HG02870 (cell line): ENCODE measurements around the gene CTDSPL.

ENCODE experiments used
- ATAC-seq: cut with Tn5 transposase; IDR thresholded peaks from one replicate; pipeline ENCODE4 v1.9.1; 2021; ENCODE audit warnings: mild to moderate bottlenecking, moderate library complexity; ENCODE audit not compliant: unreplicated experiment

CTDSPL gene

DNA sequence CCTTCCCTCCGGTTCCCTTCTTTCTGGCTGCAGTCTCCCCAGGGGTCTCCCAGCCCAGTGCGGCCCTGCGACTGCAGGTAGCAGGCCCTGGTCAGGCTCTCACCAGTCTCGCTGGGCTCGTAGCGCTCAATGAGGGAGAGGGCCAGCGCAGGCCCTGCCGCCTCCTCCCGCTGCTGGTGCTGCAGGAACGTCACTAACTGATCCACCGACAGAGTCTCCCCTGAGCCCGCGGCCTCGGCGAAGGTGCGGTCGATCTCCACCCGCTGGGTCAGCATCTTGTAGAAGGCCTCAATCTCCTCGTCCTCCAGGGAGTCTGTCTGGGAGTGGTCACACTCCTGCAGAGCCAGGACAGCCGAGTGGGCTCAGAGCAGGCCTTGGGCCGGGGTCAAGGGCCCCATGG is 149.4 kb downstream of the CTDSPL start:
- ATAC-seq: no peak

DNA sequence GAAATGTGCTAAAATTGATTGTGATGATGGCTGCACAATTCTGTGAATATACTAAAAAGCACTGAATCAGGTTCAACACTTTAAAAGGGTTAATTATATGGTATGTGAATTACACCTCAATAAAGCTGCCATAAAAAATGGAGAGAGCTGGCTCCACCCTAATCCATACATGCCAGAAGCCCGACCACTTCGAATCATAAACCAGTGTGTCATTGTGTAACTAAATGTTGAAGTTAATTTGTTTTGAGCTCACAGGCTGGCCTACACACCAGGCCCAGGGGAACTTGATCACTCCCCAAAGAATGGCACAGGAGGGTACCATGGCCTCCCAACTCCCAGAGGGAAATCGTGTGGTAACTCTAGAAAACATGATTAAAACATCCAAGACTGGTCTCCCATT is 153.8 kb downstream of the CTDSPL start:
- ATAC-seq: no peak

DNA sequence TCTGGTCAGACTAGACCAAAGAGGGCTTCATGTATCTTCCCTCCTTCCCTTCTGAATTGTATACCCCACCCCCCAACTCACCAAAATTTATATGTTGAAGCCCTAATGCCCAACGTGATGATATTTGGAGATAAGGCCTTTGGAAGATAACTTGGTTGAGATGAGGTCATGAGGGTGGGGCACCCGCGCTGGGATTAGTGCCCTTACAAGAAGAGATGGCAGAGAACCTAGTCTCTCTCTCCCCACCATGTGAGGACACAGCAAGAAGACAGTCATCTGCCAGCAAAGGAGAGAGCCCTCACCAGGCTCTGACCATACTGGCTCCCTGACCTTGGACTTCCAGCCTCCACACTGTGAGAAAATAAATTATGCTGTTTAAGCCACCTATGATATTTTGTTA is 154.3 kb downstream of the CTDSPL start:
- no peak for ATAC-seq

DNA sequence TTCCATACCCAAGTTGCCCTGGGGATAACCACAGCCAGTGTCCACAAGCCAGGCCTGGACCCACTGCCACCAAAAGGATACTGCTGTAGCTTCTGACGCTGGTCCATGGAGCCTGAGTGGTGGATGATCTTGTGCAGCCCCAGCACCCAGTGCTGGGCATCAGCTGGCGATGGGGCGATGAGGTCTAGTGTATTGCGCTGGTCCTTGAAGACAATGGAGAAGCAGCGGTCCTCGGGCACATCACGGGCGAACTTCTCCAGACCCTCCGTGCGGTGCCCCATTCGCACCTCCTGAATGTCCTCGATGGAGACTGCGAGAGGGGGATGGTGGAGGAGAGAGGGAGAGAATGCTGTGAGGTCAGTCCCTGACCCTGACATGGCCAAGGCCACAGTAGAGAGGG is 154.7 kb downstream of the CTDSPL start:
- ATAC-seq: no peak

DNA sequence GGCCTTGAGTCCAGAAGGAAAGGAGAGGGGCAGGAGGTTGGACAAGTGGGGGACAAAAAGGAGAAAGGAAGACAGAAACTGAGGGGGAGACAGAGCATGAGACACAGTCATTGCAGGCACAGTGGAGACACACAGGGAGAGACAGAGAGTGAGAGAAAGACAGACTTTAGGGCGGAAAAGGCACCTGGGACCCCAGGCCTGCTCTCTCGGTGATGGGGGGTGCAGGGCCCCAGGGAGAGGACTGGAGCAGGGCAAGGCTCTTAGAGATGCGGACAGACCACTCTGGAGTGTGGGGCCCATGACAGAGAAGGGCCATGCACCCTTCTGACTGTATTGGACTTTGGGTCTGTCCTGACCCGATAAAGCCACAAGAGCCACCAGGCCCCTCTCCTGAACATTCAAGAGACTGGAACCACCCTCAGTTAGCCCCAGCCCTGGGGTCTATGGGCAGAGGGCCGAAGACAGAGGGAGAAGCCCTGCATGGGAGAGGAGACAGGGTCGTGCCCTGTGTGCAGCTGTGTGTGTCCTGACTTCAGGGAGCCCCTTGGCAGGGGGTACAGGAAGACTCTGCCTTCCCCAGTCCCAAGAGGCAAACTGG is 155.3 kb downstream of the CTDSPL start:
- no peak for ATAC-seq

DNA sequence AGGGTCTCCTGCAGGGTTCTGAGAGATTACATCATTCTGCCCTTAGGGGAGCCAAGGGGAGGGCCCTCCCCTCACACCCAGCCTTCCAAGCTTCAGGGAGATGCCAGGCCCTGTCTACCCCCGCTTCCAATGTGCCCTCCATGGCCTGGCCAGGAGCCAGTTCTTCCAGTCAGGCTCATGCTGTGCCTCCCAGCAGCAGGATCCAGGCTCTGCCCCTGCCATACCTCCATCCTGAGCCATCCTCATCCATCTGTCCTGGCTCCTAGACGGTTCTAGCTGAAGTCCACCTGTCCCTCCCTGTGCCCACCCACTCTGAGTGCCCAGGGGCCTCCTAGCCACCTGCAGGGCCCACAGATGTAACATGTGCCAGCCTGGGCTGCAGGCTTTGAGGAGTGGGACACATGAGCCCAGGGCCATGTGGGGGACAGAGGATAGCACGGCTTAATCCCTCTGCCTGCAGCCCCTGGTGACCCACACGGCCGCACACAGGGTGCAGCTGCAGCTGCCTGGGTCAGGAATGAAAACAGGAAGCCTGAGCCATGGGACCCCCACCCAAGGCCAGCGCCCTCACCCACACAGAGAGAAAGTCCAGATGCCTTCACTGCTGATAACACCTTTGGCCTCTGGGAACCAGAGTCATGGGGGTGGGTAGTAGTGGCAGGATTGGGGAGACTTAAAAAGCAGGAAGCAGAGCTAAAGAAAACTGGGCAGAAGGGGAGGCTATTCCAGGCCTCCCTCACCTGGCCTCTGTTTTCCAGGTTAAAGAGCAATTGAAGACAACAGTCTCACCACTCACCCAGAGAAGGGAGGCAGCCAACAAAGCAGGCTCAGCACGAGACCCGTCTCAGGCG is 156.0 kb downstream of the CTDSPL start:
- ATAC-seq: no peak

DNA sequence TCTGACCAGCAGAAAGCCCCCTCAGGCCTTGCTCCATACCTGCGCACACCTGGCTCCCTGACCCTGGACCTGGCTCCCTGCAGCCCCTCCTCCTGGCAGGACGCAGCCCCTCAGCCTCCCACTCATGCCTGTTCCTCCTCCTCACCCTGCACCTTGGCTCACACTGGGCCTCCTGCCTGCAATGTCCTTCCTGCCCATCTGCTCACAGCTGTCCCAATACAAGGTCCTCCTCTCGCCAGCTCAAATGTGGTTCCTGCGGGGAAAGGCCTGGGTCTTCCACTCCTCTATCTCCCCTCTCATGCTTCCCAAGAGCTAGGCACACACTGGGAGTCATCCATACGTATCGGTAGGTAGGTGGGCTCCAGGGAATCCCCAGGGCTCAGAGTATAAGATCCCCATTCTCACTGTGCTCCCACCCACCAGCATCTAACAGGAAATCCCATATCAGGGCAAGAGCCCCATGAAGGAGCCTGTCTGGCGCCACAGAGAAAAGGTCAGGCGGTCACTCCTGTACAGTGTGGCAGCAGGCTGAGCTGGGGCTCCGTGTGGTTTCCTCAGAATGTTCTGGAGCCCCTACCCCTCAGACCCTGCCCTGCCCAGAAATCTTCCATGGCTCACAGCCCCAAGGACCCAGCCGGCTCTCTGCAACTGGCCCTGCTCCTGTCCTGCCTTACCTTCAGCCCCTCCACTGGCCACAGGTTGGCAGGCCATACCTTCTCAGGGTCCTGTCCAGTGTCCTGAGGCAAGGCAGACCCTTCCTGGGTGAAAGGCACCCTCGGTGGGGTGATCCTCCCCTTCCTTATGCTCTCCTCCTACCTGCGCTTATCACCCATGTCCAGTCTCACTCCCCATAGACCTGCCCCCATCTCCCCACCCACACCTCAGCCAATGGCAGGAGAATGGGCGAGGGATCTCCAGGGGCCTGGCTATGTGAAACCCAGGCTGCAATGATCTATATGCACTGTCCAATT is 156.9 kb downstream of the CTDSPL start:
- no peak for ATAC-seq

DNA sequence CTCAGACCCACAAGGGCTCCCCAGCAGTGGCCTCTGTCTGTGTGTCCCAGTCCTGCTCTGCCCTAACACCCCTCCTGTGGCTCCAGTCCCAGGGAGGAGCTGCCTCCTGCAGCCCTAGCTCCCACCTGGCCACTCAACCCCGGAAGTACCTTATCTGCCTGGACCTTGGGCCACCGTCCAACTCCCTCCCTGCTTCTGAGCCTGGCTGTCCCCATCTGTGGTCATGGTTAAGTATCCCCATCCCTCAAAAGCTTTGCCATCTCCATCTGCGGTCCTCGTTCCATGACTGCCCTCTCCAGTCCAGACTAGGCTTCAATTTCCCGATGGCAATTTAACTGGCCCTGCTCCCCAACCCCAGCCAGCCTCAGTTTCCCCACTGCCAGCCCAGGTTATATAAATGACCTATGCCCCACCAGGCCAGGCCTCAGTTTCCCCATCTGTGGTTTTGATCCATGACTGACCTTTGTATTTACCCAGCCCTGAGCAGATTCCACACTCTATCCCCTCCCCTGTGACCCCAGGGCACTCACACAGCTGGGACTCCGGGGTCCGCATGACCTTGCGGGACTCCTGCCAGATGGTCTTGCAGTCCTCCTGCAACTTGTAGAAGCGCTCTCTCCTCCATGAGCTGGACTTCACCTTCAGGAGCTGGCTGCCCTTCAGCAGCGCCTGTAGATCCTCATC is 158.1 kb downstream of the CTDSPL start:
- no peak for ATAC-seq

DNA sequence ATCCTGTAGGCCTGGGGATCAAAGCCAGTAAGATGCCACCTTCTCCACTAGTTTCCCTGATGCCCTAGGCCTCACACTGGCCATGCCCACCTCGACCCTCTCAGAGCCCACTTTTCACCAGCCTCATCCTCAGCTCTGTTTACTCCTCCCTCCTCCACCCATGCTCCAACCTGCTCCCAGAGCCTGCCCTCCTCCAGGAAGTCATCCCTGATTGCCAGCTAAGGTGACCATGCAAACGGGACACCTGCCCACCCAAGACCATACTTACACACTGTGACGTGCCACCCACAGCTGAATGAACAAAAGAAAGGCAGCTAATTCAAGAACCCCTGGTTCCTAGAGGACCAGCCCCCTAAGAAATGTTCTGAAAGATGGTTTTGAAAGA is 158.7 kb downstream of the CTDSPL start:
- ATAC-seq: no peak

DNA sequence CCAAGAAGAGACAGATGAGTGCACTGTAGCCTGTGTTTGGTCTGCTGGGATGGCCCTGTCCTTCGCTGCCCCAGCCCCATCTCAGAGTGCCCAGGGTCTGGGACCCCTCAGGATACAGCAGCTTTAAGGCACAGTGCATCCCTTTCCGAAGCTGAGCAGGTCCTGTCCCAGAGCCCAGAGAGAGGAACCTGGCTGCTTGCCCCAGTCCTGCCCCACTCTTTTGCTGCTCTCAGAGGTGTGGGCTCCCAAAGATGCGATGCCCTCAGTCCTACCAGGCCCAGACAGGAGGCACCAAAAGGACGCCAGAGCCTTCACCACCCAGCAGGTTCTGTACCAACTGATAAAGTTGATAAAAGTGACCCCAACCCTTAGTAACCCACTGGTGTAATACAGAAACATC is 159.5 kb downstream of the CTDSPL start:
- no peak for ATAC-seq

DNA sequence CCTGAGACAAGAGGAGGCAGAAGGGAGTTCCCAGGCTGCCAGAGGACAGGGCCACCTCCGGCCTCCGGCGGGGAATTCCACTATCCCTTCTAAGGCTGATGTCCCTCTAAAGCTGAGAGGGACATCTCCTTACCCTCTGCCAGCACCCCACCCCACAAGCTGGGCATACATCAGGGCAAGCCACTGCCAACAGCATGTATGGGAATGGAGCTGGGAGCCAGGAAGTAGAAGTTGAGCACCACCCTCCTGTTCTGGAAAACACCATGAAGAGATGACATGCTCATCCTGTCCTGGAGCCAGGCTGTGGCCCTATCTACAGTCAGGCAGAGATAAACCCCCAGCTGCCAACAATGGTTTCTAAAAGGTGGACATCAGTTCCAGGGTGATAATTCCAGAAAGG is 160.6 kb downstream of the CTDSPL start:
- ATAC-seq: no peak

DNA sequence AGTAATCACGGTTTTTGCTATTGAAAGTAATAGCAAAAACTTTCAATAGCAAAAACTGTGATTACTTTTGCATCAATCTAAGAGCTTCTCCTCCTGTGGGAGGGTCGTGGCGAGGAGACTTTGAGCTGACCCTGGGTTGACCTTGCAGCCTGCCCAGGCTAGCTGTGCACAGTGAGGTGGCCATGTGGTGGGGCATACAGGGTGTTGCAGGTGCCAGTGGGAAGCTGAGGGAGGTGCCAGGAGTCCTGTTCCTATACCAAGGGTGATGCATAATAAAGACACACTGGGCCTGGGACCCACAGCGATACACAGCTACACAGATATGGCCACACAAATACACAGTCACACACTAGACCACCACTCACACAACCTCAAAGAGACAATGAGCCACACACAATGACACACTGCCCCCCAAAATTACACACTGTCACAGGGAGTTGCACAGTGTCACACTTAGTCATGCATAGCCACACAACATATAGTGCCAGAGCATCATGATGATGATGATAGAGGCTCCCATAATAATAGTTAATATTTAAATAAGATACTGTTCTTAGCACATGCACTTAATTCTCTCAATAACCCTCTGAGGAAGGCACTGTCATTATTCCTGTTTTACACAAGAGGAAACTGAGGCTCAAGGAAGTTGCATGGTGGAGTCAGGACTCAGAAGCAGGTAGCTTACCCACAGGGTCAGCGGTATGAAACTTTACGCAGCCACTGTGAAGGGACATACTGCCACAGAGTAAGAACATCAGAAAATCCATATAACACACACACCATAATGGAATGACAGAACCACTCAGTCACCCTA is 161.4 kb downstream of the CTDSPL start:
- ATAC-seq: no peak

DNA sequence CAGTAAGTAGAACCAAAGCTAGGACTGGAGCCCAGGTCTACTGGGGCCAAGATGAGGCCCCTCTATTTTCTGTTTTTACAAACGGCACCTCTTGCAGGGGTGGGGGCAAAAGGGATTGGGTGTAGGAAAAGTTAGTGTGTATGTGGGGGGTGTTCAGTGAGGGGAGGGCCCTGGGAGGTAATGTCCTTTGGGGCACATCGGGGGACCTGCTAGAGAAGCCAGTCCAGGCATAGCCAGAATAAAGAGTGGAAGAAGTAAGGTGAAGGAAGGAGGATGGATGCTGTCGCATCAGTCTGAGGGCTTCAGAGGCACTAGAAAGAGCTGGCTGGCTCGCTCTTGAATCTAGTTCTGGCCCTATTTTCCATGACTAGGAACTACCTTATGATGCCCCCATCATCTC is 165.2 kb downstream of the CTDSPL start:
- no peak for ATAC-seq

DNA sequence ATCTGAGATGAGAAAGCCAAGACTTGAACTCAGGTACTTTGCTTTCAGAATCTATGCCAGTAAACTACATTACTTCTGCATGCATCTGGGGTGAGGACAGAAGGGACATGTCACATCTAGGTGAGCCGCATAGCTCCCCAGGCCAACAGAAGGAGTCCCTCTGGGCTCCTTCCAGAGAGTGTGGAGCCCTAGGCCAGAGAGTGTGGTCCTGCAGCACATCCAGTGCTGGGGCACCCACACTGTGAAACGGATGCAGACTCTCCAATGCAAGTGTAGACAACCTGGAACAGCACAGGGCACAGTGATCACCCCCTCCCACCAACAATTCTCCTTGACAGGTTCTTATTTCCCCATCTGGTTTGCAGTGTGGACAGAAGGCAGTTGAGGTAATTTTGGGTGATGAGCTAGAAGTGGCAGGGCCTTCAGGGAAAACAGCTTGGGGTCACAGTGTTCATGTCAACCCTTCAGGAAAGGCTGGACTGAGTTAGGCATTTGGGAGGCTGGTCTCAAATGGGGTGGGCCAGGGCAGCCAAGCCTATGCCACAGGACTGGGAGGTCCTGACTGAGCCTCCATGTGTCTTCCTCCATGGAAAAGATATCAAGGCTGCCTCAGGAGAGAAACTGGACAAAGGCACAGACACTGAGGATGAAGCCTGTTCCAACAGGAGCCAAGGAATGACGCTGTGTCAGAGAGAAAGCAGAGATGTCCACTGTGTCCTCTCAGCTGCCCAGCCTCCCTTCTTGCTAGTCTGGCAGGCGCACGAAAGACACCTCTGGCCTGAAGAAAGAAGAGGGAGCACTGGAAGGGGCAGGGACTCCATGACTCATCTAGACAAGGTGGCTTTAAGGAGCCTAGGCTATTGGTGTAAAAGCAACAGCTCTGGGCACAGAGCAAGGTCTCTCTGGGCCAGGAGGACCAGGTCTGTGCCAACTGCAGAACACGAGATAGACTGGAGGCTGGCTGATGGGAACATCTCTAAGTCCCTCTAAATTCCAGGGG is 166.1 kb downstream of the CTDSPL start:
- no peak for ATAC-seq

DNA sequence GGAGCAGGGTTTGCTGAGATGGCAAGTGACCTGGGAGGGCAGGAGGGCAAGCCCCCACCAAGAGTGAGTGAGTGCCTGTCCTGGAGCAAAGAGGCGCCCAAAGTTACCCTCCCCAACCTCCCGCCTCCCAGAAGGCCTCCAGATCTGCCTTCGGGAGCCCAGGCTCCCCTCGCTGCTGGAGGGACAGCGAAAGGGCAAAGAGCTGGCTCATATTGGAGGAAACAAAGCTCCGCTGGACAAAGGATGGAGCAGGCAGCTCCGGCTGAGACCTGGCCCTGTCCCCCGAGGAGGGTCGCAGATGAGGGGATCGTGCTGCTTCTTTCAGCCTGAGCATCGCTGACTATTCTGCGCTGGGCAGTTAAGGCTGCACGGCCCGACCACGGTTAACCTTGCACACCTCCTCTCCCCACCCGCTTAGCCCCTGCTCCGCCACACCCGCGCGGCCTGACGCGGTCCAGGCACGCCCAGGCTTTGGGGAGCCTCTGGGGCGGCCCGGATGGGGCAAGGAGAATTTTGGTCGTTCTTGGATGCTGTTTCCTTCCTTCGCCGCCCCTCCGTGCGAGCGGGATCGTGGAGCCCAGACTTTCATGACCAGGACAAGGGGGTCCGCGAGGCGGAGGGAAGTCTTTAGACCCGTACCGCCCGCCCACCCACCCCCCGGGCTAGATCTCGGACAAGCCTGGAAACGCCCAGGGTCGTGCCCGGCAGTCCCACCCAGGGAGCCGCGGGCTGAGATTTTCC is 167.1 kb downstream of the CTDSPL start:
- no peak for ATAC-seq

DNA sequence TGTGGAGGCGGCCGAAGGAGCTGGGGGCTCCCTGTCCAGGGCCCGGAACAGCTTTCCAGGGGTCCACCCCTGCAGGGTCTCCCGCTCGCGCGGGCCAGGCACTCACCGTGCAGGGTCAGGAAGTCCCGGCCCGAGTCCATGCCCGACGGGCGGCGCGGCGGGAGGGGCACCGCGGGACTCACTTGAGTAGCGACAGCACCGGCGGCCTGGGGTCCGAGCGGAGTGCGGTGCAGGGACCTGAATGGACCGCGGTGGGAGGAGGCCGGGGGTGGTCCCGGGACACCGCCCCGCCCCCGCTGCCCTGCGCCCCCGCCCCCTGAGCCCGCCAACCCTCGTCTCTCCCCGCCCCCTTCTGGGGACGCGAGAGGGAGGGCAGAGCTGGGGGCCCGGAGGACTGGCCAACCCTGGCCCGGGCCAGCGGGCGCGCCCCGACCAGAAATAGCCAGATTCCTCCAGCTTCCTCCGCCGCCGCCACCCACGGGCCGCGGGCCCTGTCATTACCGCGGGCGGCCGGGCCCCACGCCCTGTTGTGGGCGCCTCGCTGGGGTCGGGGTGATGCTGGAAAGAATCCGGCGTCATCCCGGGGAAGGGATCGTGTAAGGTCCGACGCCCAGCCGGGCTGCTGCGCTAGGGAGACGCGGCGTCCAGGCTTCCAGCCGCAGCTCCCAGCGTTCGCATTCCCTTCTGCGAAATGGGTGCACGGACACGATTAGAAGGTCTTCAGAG is 167.9 kb downstream of the CTDSPL start, which contains the start of gene PLCD1:
Gene PLCD1, minus strand, starts transcription at position 243 of the 726 bp plus-strand sequence. Its CDS starts 103 bp downstream, at position 140.
- no peak for ATAC-seq
